Kidney epithelial cell (primary cell): ENCODE data around the gene PDZD7. TPM values are rescaled to one million over a fixed set of nuclear protein-coding genes. Genes with fewer than 3 reads are reported as not detected.

Experiments used
- DNase-seq: peaks from one replicate; pipeline ENCODE4 v3.0.0-alpha.2; 2010; ENCODE audit warnings: low read depth
- H3K27me3 ChIP-seq: 2 replicates; pipeline ENCODE4 v1.6.0; 2011; ENCODE audit warnings: low read length; ENCODE audit not compliant: control insufficient read depth, insufficient read depth
- H3K36me3 ChIP-seq: 2 replicates; pipeline ENCODE4 v1.5.1; 2011; ENCODE audit warnings: low read length; ENCODE audit not compliant: control insufficient read depth, insufficient read depth
- H3K4me3 ChIP-seq: 2 replicates; pipeline ENCODE4 v1.5.1; 2011; ENCODE audit warnings: low read depth, mild to moderate bottlenecking, control low read depth, low read length
- total RNA-seq: library from RNA; depleted of rRNA; stranded (reverse); fragments of >200 nt; gene quantifications from 2 replicates; pipeline ENCODE4 v1.2.3, GENCODE V29; 2015
- TF ChIP-seq, protein P1 (sequence below): IDR thresholded peaks from 2 replicates; pipeline ENCODE4 v1.5.1; 2011; ENCODE audit warnings: mild to moderate bottlenecking, moderate library complexity, low read length, control low read depth, inconsistent platforms; ENCODE audit not compliant: insufficient read depth, poor library complexity, severe bottlenecking

PDZD7 gene
- total RNA-seq, 1 donor from 2014 or later: 3.5 TPM

DNA sequence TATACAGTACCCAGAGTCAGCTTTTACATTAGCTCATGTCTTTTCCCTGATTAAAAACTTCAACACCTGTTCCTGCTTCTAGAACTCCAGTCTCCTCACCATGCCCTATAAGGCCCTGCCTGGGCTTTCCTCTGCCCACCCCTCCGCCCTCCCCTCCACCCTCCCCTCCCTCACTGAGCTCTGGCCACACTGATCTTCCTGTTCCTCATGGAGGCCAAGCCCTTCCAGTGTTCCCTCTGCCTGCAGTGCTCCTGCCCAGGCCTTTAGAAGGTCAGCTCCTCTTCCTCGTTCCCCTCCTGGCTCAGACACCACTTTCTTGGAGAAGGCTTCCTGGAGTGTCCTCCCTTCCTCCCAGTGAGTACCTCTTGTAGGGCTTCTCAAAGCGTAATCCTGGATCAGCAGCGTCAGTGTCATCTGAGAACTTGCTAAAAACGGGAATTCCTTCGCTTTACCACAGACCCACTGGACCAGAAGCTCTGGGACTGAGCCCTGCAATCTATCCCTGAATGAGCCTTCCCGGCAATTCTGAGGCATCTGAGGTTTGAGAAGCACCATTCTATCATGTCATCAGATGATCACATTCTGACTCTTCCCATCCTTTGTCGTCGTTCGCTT lies 3.7 kb downstream of the PDZD7 start:
- no peak overlapping the region for H3K4me3 ChIP-seq

GRCh38 chr10:101022967-101023705 lies 7.8 kb downstream of the PDZD7 start:
- TF ChIP-seq, protein P1, sequence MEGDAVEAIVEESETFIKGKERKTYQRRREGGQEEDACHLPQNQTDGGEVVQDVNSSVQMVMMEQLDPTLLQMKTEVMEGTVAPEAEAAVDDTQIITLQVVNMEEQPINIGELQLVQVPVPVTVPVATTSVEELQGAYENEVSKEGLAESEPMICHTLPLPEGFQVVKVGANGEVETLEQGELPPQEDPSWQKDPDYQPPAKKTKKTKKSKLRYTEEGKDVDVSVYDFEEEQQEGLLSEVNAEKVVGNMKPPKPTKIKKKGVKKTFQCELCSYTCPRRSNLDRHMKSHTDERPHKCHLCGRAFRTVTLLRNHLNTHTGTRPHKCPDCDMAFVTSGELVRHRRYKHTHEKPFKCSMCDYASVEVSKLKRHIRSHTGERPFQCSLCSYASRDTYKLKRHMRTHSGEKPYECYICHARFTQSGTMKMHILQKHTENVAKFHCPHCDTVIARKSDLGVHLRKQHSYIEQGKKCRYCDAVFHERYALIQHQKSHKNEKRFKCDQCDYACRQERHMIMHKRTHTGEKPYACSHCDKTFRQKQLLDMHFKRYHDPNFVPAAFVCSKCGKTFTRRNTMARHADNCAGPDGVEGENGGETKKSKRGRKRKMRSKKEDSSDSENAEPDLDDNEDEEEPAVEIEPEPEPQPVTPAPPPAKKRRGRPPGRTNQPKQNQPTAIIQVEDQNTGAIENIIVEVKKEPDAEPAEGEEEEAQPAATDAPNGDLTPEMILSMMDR: no peak
- no peak for DNase-seq
- Histone ChIP-seq H3K36me3 (no peaks in the 10 kb centered on the region), H3K27me3 (peaks cover 10% of the 10 kb centered on the region), H3K4me3 (no peak overlapping the region)

More for the DNA sequence above, 3.7 kb downstream of the PDZD7 start:
- no peak for DNase-seq
- no peaks in the 10 kb centered on the region for H3K36me3 ChIP-seq
- H3K27me3 ChIP-seq: no peaks in the 10 kb centered on the region
- TF ChIP-seq, protein P1: no peak

- H3K36me3 ChIP-seq: no peaks in the 10 kb centered on the region
- TF ChIP-seq, protein P1: no peak
- DNase-seq: no peak
- no peak overlapping the region for H3K4me3 ChIP-seq
- H3K27me3 ChIP-seq: peaks cover 16% of the 10 kb centered on the region
These were observed 9.2 kb downstream of the PDZD7 start for GRCh38 chr10:101021692-101022251.

- DNase-seq: no peak
These were observed 9.7 kb downstream of the PDZD7 start for GRCh38 chr10:101021239-101021638.

DNA sequence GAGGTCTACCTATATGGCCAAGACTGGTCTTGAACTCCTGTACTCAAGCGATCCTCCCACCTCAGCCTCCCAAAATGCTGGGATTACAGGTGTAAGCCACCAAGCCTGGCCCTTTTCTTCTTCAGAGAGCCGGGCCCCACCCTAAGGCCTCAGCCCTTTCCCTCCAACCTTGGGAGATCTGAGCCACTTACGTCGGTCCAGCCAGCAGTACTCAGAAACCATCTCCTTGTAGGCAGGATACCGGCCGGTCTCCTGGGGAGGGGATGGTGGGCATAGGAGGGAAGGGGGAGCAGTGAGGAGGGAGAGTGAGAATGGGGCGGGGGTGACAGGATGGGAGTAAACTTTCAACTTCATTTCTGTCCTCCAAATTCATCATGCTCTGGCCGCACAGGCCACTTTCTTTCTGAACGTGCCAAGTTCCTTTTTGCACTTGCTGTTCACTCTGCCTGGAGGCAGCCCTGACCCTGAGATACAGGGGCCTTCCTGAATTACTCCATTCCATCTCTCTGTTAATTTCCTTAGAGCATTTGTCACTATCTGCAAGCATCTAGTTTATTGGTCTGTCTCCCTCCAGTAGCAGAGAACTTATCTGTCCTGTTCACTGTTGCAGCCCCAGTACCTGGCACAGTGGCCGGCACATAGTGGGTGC lies 10.4 kb downstream of the PDZD7 start:
- Histone ChIP-seq H3K4me3 (no peak overlapping the region), H3K36me3 (no peaks in the 10 kb centered on the region), H3K27me3 (peaks cover 17% of the 10 kb centered on the region)
- no peak for DNase-seq
- TF ChIP-seq, protein P1: no peak

More at GRCh38 chr10:101021239-101021638, 9.7 kb downstream of the PDZD7 start:
- Histone ChIP-seq H3K4me3 (no peak overlapping the region), H3K36me3 (no peaks in the 10 kb centered on the region), H3K27me3 (peaks cover 17% of the 10 kb centered on the region)
- TF ChIP-seq, protein P1: no peak
